Dendritic cell treated with granulocyte-macrophage colony-stimulating factor and Interleukin-4, amounts not matched to agents 40 ng/mL and 50 ng/mL, for 4 days (primary cell): Measurements from ENCODE around the gene NYNRIN.
"Not testable (repeated sequence)": the region's sequence is repeated elsewhere in the genome, so short reads cannot be mapped to it uniquely, and the experiment has no call there.

ENCODE experiments used
- H3K27ac Mint-ChIP-seq: one replicate; pipeline ENCODE4 v1.8.0; 2022; ENCODE audit warnings: mild to moderate bottlenecking, mixed read lengths
- H3K27me3 Mint-ChIP-seq: one replicate; pipeline ENCODE4 v1.8.0; 2022; ENCODE audit warnings: mild to moderate bottlenecking, mixed read lengths
- H3K36me3 Mint-ChIP-seq: one replicate; pipeline ENCODE4 v1.8.0; 2022; ENCODE audit warnings: low read depth, mixed read lengths
- H3K4me1 Mint-ChIP-seq: one replicate; pipeline ENCODE4 v1.8.0; 2022; ENCODE audit warnings: low read depth, mixed read lengths
- H3K4me3 Mint-ChIP-seq: one replicate; pipeline ENCODE4 v1.8.0; 2022; ENCODE audit warnings: mild to moderate bottlenecking, moderate library complexity, mixed read lengths
- H3K9me3 Mint-ChIP-seq: one replicate; pipeline ENCODE4 v1.8.0; 2022; ENCODE audit warnings: mixed read lengths
- intact Hi-C: fragments of 100-400 bp; cut with micrococcal nuclease; formaldehyde crosslinking; loops from one replicate; pipeline ENCODE4 v1.15.0; 2022

Gene NYNRIN

GRCh38 chr14:24377657-24378056, 21.1 kb upstream of the NYNRIN start:
- Mint-ChIP-seq H3K4me1 (no peaks in the 10 kb centered on the region), H3K27me3 (peaks cover 30% of the 10 kb centered on the region), H3K36me3 (no peaks in the 10 kb centered on the region), H3K27ac (no peak overlapping the region), H3K4me3 (no peak overlapping the region), H3K9me3 (no peaks in the 10 kb centered on the region)
- intact Hi-C loops, result no loop called here

- no peaks in the 10 kb centered on the region for H3K9me3 Mint-ChIP-seq
- no peaks in the 10 kb centered on the region for H3K4me1 Mint-ChIP-seq
- intact Hi-C loops, result no loop called here
- no peak overlapping the region for H3K4me3 Mint-ChIP-seq
- peaks cover 30% of the 10 kb centered on the region for H3K27me3 Mint-ChIP-seq
- H3K36me3 Mint-ChIP-seq, result no peaks in the 10 kb centered on the region
- no peak overlapping the region for H3K27ac Mint-ChIP-seq
Measured at GRCh38 chr14:24378327-24378726, 20.5 kb upstream of the NYNRIN start.

GRCh38 chr14:24378981-24379906, 19.6 kb upstream of the NYNRIN start:
- Mint-ChIP-seq H3K9me3 (no peaks in the 10 kb centered on the region), H3K27me3 (peaks cover 27% of the 10 kb centered on the region), H3K4me1 (no peaks in the 10 kb centered on the region), H3K36me3 (no peaks in the 10 kb centered on the region), H3K27ac (no peak overlapping the region), H3K4me3 (no peak overlapping the region)
- intact Hi-C loops, result no loop called here

- H3K9me3 Mint-ChIP-seq, result no peaks in the 10 kb centered on the region
- H3K4me3 Mint-ChIP-seq, result no peak overlapping the region
- H3K27ac Mint-ChIP-seq, result no peak overlapping the region
- no peaks in the 10 kb centered on the region for H3K36me3 Mint-ChIP-seq
- H3K27me3 Mint-ChIP-seq, result peaks cover 26% of the 10 kb centered on the region
- intact Hi-C loops, result no loop called here
- H3K4me1 Mint-ChIP-seq, result no peaks in the 10 kb centered on the region
Measured at GRCh38 chr14:24379907-24380730, 18.7 kb upstream of the NYNRIN start.

- Mint-ChIP-seq H3K9me3 (no peaks in the 10 kb centered on the region), H3K27ac (no peak overlapping the region), H3K36me3 (no peaks in the 10 kb centered on the region), H3K4me1 (no peaks in the 10 kb centered on the region), H3K27me3 (peaks cover 17% of the 10 kb centered on the region), H3K4me3 (no peak overlapping the region)
- intact Hi-C loops, result no loop called here
Measured at GRCh38 chr14:24381363-24382063, 17.3 kb upstream of the NYNRIN start.

GRCh38 chr14:24382064-24382371, 16.8 kb upstream of the NYNRIN start:
- peaks cover 12% of the 10 kb centered on the region for H3K27me3 Mint-ChIP-seq
- H3K27ac Mint-ChIP-seq, result no peak overlapping the region
- H3K9me3 Mint-ChIP-seq, result no peaks in the 10 kb centered on the region
- no peak overlapping the region for H3K4me3 Mint-ChIP-seq
- H3K36me3 Mint-ChIP-seq, result no peaks in the 10 kb centered on the region
- intact Hi-C loops, result no loop called here
- H3K4me1 Mint-ChIP-seq, result no peaks in the 10 kb centered on the region

GRCh38 chr14:24384169-24384568, 14.6 kb upstream of the NYNRIN start:
- Mint-ChIP-seq H3K27ac (no peak overlapping the region), H3K27me3 (peaks cover 8% of the 10 kb centered on the region), H3K9me3 (no peaks in the 10 kb centered on the region), H3K4me3 (no peak overlapping the region), H3K4me1 (no peaks in the 10 kb centered on the region), H3K36me3 (no peaks in the 10 kb centered on the region)
- intact Hi-C loops, result no loop called here

GRCh38 chr14:24385524-24385923, 13.3 kb upstream of the NYNRIN start:
- Mint-ChIP-seq H3K27ac (no peak overlapping the region), H3K9me3 (no peaks in the 10 kb centered on the region)

GRCh38 chr14:24387009-24387345, 11.8 kb upstream of the NYNRIN start:
- H3K4me3 Mint-ChIP-seq, result no peak overlapping the region
- H3K27ac Mint-ChIP-seq, result no peak overlapping the region
- H3K36me3 Mint-ChIP-seq, result no peaks in the 10 kb centered on the region

More at GRCh38 chr14:24385524-24385923, 13.3 kb upstream of the NYNRIN start:
- H3K4me3 Mint-ChIP-seq, result no peak overlapping the region
- H3K27me3 Mint-ChIP-seq, result peaks cover 8% of the 10 kb centered on the region
- peaks cover 2% of the 10 kb centered on the region for H3K4me1 Mint-ChIP-seq
- H3K36me3 Mint-ChIP-seq, result no peaks in the 10 kb centered on the region
- intact Hi-C loops, result no loop called here

GRCh38 chr14:24387579-24387978, 11.2 kb upstream of the NYNRIN start:
- H3K4me3 Mint-ChIP-seq, H3K9me3 Mint-ChIP-seq, H3K27ac Mint-ChIP-seq, H3K36me3 Mint-ChIP-seq, intact Hi-C loops: not testable (repeated sequence)
- peaks cover 18% of the 10 kb centered on the region for H3K4me1 Mint-ChIP-seq
- peaks cover 11% of the 10 kb centered on the region for H3K27me3 Mint-ChIP-seq

More at GRCh38 chr14:24387009-24387345, 11.8 kb upstream of the NYNRIN start:
- intact Hi-C loops, result no loop called here
- Mint-ChIP-seq H3K9me3 (no peaks in the 10 kb centered on the region), H3K4me1 (peaks cover 13% of the 10 kb centered on the region), H3K27me3 (peaks cover 8% of the 10 kb centered on the region)

GRCh38 chr14:24388474-24389179, 10.2 kb upstream of the NYNRIN start:
- H3K27ac Mint-ChIP-seq, result no peak overlapping the region
- no peak overlapping the region for H3K4me3 Mint-ChIP-seq
- no peaks in the 10 kb centered on the region for H3K9me3 Mint-ChIP-seq
- peaks cover 19% of the 10 kb centered on the region for H3K4me1 Mint-ChIP-seq
- intact Hi-C loops, result no loop called here
- no peaks in the 10 kb centered on the region for H3K36me3 Mint-ChIP-seq
- H3K27me3 Mint-ChIP-seq, result peaks cover 11% of the 10 kb centered on the region

GRCh38 chr14:24389226-24389848, 9.5 kb upstream of the NYNRIN start:
- Mint-ChIP-seq H3K4me3 (no peak overlapping the region), H3K36me3 (no peaks in the 10 kb centered on the region), H3K4me1 (peaks cover 19% of the 10 kb centered on the region), H3K27ac (no peak overlapping the region), H3K27me3 (peaks cover 8% of the 10 kb centered on the region), H3K9me3 (no peaks in the 10 kb centered on the region)
- intact Hi-C loops, result no loop called here

- no peaks in the 10 kb centered on the region for H3K9me3 Mint-ChIP-seq
- H3K36me3 Mint-ChIP-seq, result no peaks in the 10 kb centered on the region
- H3K4me3 Mint-ChIP-seq, result no peak overlapping the region
- no peak overlapping the region for H3K27ac Mint-ChIP-seq
- peaks cover 8% of the 10 kb centered on the region for H3K27me3 Mint-ChIP-seq
- intact Hi-C loops, result no loop called here
- peaks cover 25% of the 10 kb centered on the region for H3K4me1 Mint-ChIP-seq
Measured at GRCh38 chr14:24390701-24391468, 7.9 kb upstream of the NYNRIN start.
